MM.1S (cell line): ENCODE data around the gene ISOC1.

Experiments
- CTCF ChIP-seq: fragments of 300-600 bp; sonication (generic); IDR thresholded peaks from 2 replicates; pipeline ENCODE4 v1.5.1; 2016; ENCODE audit warnings: antibody characterized with exemption, low read length, mixed read lengths
- EZH2 ChIP-seq: fragments of 300-600 bp; sonication (generic); optimal IDR thresholded peaks from 2 replicates; pipeline ENCODE3; 2017; ENCODE audit warnings: low read depth, mild to moderate bottlenecking, antibody characterized with exemption, low read length, mixed read lengths

DNA sequence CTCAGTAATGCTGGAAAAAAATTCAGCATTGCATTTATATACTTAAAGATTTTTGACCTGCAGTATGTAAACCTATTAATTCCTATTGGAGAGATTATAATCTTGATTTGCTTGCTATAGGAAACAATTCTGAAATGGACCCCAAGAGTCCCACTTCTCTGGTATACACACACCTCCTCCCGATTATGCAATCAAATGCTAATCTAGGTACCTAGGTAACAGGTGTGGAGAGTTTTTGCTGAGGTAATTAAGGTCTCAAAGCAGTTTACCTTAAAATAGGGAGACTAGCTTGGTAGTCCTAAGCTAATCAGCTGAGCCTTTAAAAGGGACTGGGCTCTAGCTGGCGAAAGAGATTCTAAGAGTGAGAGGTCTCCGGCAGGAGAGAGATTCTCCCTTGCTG is 22.2 kb downstream of the ISOC1 start:
- TF ChIP-seq EZH2 (no peak), CTCF (no peak)
